ENCODE results near the gene KDELR3.

The KDELR3 gene

GRCh38 chr22:38531251-38531938 lies 63.5 kb downstream of the KDELR3 start:
- Mint-ChIP-seq H3K27ac (peak overlapping the region; percentile 88), H3K36me3 (ENCODE audit: low read depth) (peaks cover 4% of the 10 kb centered on the region), H3K4me3 (peak overlapping the region; percentile 61), H3K4me1 (ENCODE audit: low read depth) (peaks cover 12% of the 10 kb centered on the region), H3K9me3 (no peaks in the 10 kb centered on the region), H3K27me3 (no peaks in the 10 kb centered on the region)
